ENCODE results near the gene NDC1. TPM values are rescaled to one million over a fixed set of nuclear protein-coding genes. Genes with fewer than 3 reads are reported as not detected.
A peak's percentile ranks its signal among the peaks of the same experiment; 100 is the strongest.

NDC1 gene
- total RNA-seq, 4 donors from 2014 or later, result 6.7 to 10.3 (median 7.1) TPM

DNA sequence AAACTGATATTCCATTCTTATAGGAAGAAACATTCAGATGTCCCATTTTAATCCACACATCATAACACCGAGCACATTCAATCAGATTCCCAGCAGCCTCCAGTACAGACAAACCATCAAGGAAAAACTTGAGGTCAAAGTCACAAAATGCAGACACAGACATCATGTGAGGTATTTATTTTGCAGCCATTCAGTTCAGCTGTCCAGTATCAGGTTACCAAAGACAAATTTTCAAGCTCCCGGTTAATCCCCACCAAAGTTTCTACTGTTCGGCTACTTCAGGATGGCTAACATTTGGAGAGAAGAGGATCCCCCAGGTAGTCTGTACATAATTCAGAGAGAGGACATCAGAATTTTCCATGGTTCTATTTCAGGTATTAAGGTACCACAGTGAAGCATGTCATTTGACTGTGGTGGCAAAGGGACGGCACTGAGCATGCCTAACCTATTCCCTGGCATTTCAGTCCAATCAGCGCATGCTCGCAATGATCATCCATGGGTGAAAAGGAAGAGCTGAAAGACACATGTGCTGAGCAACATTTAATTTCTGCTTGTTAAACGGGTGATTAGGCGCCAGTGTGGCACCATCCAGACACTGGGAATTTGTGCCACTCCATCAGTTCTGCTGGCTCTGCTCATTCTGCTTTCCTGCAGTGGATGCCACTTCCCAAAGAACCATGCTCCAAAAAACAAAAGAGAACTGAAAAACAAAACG is 13.6 kb upstream of the NDC1 start:
- H3K36me3 ChIP-seq, result peaks cover 0 to 57% of the 10 kb centered on the region in 2 donors

DNA sequence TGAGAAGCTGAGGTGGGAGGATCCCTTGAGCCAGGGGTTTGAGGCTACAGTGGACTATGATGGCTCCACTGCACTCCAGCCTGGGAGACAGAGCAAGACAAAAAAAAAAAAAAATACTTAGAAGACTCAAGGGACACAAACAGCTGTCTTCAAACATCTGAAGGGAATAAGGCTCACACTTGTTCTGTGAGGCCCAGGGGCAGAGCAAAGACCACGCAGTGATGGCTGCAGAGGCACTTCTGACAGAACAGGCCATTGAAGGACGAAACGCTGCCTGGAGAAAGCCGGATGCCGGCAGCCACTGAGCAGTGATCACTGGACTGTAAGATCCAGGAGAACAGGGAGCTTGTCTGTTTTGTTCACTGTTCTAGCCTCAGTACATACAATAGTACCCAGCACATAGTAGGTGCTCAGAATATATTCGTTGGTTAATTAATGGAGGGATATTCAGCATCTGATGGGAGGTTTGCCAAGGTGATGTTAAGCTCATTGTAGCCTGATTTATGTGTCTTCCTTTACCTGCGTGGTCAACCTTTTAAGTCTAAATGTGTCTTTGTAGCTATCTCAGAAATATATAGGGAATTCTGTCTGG is 12.1 kb upstream of the NDC1 start:
- ATAC-seq, result no peak
- H3K9me3 ChIP-seq, result no peaks in the 10 kb centered on the region
- H3K4me1 ChIP-seq, result no peaks in the 10 kb centered on the region
- H3K4me3 ChIP-seq, result no peak overlapping the region
- no peaks in the 10 kb centered on the region for H3K27me3 ChIP-seq
- H3K27ac ChIP-seq, result no peak overlapping the region
- peaks cover 0 to 42% of the 10 kb centered on the region in 2 donors for H3K36me3 ChIP-seq
- TF ChIP-seq EP300 (IDR thresholded peaks at IDR 0.05) (no peak), CTCF (IDR thresholded peaks at IDR 0.05) (no peak), POLR2AphosphoS5 (IDR thresholded peaks at IDR 0.05) (no peak), POLR2A (IDR thresholded peaks at IDR 0.05) (no peak)
- WGBS, 2 donors (ENCODE audit: low coverage in 1 of 2), result 75 to 92% methylated on average over 5 to 7 of the region's 7 CpGs

More for the DNA sequence above, 13.6 kb upstream of the NDC1 start:
- ATAC-seq, result no peak
- H3K4me1 ChIP-seq, result no peaks in the 10 kb centered on the region
- TF ChIP-seq EP300 (IDR thresholded peaks at IDR 0.05) (no peak), POLR2A (IDR thresholded peaks at IDR 0.05) (no peak), CTCF (IDR thresholded peaks at IDR 0.05) (no peak), POLR2AphosphoS5 (IDR thresholded peaks at IDR 0.05) (no peak)
- H3K27me3 ChIP-seq, result no peaks in the 10 kb centered on the region
- 85 to 88% methylated on average over 7 to 9 of the region's 9 CpGs for WGBS, 2 donors (ENCODE audit: low coverage in 1 of 2)
- H3K4me3 ChIP-seq, result no peak overlapping the region
- no peak overlapping the region for H3K27ac ChIP-seq
- no peaks in the 10 kb centered on the region for H3K9me3 ChIP-seq

DNA sequence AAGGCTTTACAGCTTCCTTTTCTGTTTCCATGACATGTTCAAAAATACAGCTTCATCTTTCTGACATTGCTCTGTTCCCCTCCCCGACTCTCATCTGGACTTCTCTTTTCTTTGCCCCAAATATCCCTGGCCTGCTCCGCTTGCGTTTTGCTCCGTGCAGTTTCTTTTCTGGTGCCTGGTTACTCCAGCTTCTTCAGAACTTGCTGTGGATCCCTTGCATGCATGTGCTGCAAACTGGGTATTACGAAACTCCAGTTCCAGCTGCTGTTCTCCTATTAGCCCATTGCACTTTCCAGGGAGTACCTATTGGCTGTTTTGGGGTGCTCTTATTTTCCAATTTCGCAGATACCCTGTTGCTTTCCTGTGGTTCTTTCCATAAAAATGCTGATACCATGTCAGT is 9.9 kb upstream of the NDC1 start:
- no peaks in the 10 kb centered on the region for H3K27me3 ChIP-seq
- no peak overlapping the region for H3K27ac ChIP-seq
- H3K4me3 ChIP-seq, result no peak overlapping the region
- no peak for ATAC-seq
- H3K4me1 ChIP-seq, result no peaks in the 10 kb centered on the region
- H3K36me3 ChIP-seq, result peaks cover 0 to 20% of the 10 kb centered on the region in 2 donors
- no peak for TF ChIP-seq POLR2AphosphoS5 (IDR thresholded peaks at IDR 0.05)
- no peak for TF ChIP-seq POLR2A (IDR thresholded peaks at IDR 0.05)
- no peak for TF ChIP-seq CTCF (IDR thresholded peaks at IDR 0.05)
- TF ChIP-seq EP300 (IDR thresholded peaks at IDR 0.05), result no peak
- peaks cover 0 to 6% (median 0%) of the 10 kb centered on the region in 3 donors for H3K9me3 ChIP-seq
- WGBS, 2 donors (ENCODE audit: low coverage in 1 of 2), result 85 to 96% methylated on average over 5 to 6 of the region's 6 CpGs

DNA sequence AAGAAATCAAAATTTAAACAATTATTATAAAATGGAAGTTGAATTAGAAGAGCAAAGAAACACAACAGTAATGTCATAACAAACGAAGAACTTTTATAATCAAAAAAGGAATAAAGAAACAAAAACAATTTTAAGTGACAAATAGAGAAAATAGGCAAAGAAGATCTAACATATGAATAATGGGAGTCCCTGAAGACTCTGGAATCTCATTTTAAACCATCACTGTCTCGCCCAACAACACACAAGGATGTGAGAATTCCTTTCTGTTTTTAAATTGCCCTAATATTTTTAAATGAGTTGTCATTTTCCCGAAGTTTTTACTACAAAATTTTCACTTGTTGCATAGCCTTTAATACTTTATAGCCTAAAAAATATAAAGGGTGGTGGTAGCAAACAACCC is 4.3 kb upstream of the NDC1 start:
- Histone ChIP-seq H3K27me3 (no peaks in the 10 kb centered on the region), H3K9me3 (peaks cover 0 to 25% (median 0%) of the 10 kb centered on the region in 3 donors), H3K4me3 (no peak overlapping the region), H3K27ac (no peak overlapping the region), H3K4me1 (peaks cover 0 to 9% (median under 1%) of the 10 kb centered on the region in 3 donors), H3K36me3 (no peaks in the 10 kb centered on the region)
- ATAC-seq, result no peak
- TF ChIP-seq POLR2AphosphoS5 (IDR thresholded peaks at IDR 0.05) (no peak), EP300 (IDR thresholded peaks at IDR 0.05) (no peak), POLR2A (IDR thresholded peaks at IDR 0.05) (no peak), CTCF (IDR thresholded peaks at IDR 0.05) (no peak)
- WGBS, 2 donors (ENCODE audit: low coverage in 1 of 2), result 84 to 90% methylated on average over 3 of the region's 3 CpGs

GRCh38 chr1:53838654-53838974 is 518 bp upstream of the NDC1 start:
- 13 to 40% methylated on average over 1 to 2 of the region's 2 CpGs for WGBS, 2 donors (ENCODE audit: low coverage in 1 of 2)
- TF ChIP-seq POLR2A (IDR thresholded peaks at IDR 0.05), result no peak
- H3K4me3 ChIP-seq, result peak overlapping the region; percentile 75 to 91
- H3K4me1 ChIP-seq, result peaks cover 0 to 19% (median 6%) of the 10 kb centered on the region in 3 donors
- peak overlapping the region in 3 of 4 donors; percentile 94 to 98 (median 98) for H3K27ac ChIP-seq
- ATAC-seq, result no peak
- H3K9me3 ChIP-seq, result peaks cover 0 to 25% (median 0%) of the 10 kb centered on the region in 3 donors
- no peaks in the 10 kb centered on the region for H3K27me3 ChIP-seq
- no peaks in the 10 kb centered on the region for H3K36me3 ChIP-seq

Data from gastroesophageal sphincter (tissue), 4 donors.